ENCODE results near the gene ABTB2. TPM values are rescaled to one million over a fixed set of nuclear protein-coding genes. Genes with fewer than 3 reads are reported as not detected.

ABTB2 gene
- polyA plus RNA-seq, 1 donor (not counting 4 experiments of a cell fraction or from before 2014, with no cell fraction given), result 1.0 TPM

GRCh38 chr11:34155057-34155756, 202.6 kb downstream of the ABTB2 start:
- H3K4me3 ChIP-seq (ENCODE audit: control insufficient read depth in 2 of 3, extremely low read depth in 1 of 3, insufficient read depth in 2 of 3, low read depth in 1 of 3, low read length in 3 of 3), result no peak overlapping the region
- no peaks in the 10 kb centered on the region for H3K4me1 ChIP-seq (ENCODE audit: control insufficient read depth, extremely low read depth, insufficient read depth, low read length)
- H3K36me3 ChIP-seq (ENCODE audit: control insufficient read depth in 2 of 2, extremely low read depth in 1 of 2, insufficient read depth in 2 of 2, low read length in 2 of 2), result peaks cover 13 to 19% of the 10 kb centered on the region in 2 experiments
- H3K79me2 ChIP-seq (ENCODE audit: control insufficient read depth, insufficient read depth, low read length), result no peaks in the 10 kb centered on the region
- no peaks in the 10 kb centered on the region for H3K27me3 ChIP-seq (ENCODE audit: control insufficient read depth, extremely low read depth, insufficient read depth, low read length)
- dilution Hi-C loops (cut with MboI; ENCODE audit: extremely low pct_ligation_motif_present, low sequenced_read_pairs), result no loop called here
- no peak for DNase-seq (ENCODE audit: low read depth, low spot score)
- H3K9ac ChIP-seq (ENCODE audit: control insufficient read depth, extremely low read depth, insufficient read depth, low read length), result no peak overlapping the region
- no peak overlapping the region for H3K27ac ChIP-seq (ENCODE audit: control insufficient read depth, insufficient read depth, low read length)
- no peak for TF ChIP-seq EZH2 (IDR thresholded peaks at IDR 0.05; ENCODE audit: low read length)
- no peak for TF ChIP-seq CTCF (optimal IDR thresholded peaks at IDR 0.05 in 1 of 3, IDR thresholded peaks at IDR 0.05 in 1 of 3, conservative IDR thresholded peaks at IDR 0.05 in 1 of 3; ENCODE audit: extremely low read depth in 1 of 3, insufficient read depth in 2 of 3, low read length in 3 of 3)
- no peak for FAIRE-seq
- no peaks in the 10 kb centered on the region for H4K20me1 ChIP-seq (ENCODE audit: control insufficient read depth, extremely low read depth, insufficient read depth, low read length)
- no peaks in the 10 kb centered on the region for H3K9me1 ChIP-seq (ENCODE audit: control insufficient read depth, extremely low read depth, insufficient read depth, low read length)
- H2AFZ ChIP-seq (ENCODE audit: control insufficient read depth, low read length), result no peak overlapping the region
- H3K4me2 ChIP-seq (ENCODE audit: control insufficient read depth, extremely low read depth, insufficient read depth, low read depth, low read length), result no peak overlapping the region
- H3K9me3 ChIP-seq (ENCODE audit: control insufficient read depth, low read depth, low read length), result no peaks in the 10 kb centered on the region

DNA sequence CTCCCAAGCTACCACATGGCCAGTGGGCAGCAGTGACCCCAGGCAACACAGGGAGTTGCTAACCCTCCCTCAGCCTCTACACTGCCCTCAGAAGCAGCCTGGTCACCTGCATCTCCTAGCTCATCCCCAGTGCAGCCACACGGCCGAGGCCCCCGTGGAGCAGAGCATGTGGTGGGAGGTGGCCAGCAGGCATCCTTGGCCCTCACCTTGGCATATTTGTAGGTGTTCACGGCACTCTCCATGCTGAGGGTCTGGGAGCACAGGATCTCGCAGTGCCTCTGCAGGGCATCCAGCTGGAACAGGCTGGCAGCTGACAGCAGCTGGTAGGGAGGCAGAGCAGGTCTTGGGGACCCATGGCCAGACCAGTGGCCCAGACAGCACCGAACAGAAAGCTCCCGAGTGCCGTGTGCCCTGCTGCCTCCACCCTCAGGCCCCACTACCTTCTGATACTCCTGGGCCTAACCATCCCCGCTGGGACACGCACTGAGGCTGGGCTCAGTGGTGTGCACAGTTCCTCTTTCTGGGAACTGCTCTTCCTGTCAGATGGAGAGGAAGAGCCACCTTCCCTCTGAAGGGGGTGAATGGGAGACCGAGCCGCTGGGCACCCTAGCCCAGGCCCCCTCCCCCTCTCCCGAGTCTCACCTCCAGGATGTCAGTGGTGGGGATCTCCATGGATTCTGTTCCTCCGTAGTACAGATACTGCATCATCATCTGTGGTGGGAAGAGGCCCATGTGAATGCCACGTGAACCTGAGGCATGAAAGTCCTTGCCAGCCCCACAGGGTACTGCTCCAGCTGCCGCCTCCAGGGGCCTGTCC, 203.5 kb downstream of the ABTB2 start:
- H3K27ac ChIP-seq (ENCODE audit: control insufficient read depth, insufficient read depth, low read length), result no peak overlapping the region
- FAIRE-seq, result no peak
- dilution Hi-C loops (cut with MboI; ENCODE audit: extremely low pct_ligation_motif_present, low sequenced_read_pairs), result no loop called here

More for the DNA sequence above, 203.5 kb downstream of the ABTB2 start:
- DNase-seq (ENCODE audit: low read depth, low spot score), result no peak
- Histone ChIP-seq H3K9ac (ENCODE audit: control insufficient read depth, extremely low read depth, insufficient read depth, low read length) (no peak overlapping the region), H3K9me1 (ENCODE audit: control insufficient read depth, extremely low read depth, insufficient read depth, low read length) (no peaks in the 10 kb centered on the region), H3K9me3 (ENCODE audit: control insufficient read depth, low read depth, low read length) (no peaks in the 10 kb centered on the region), H3K4me1 (ENCODE audit: control insufficient read depth, extremely low read depth, insufficient read depth, low read length) (no peaks in the 10 kb centered on the region), H3K27me3 (ENCODE audit: control insufficient read depth, extremely low read depth, insufficient read depth, low read length) (no peaks in the 10 kb centered on the region), H3K4me3 (ENCODE audit: control insufficient read depth in 2 of 3, extremely low read depth in 1 of 3, insufficient read depth in 2 of 3, low read depth in 1 of 3, low read length in 3 of 3) (no peak overlapping the region), H3K79me2 (ENCODE audit: control insufficient read depth, insufficient read depth, low read length) (no peaks in the 10 kb centered on the region), H3K36me3 (ENCODE audit: control insufficient read depth in 2 of 2, extremely low read depth in 1 of 2, insufficient read depth in 2 of 2, low read length in 2 of 2) (peaks cover 20 to 24% of the 10 kb centered on the region in 2 experiments), H2AFZ (ENCODE audit: control insufficient read depth, low read length) (no peak overlapping the region), H3K4me2 (ENCODE audit: control insufficient read depth, extremely low read depth, insufficient read depth, low read depth, low read length) (no peak overlapping the region), H4K20me1 (ENCODE audit: control insufficient read depth, extremely low read depth, insufficient read depth, low read length) (no peaks in the 10 kb centered on the region)
- TF ChIP-seq CTCF (optimal IDR thresholded peaks at IDR 0.05 in 1 of 3, IDR thresholded peaks at IDR 0.05 in 1 of 3, conservative IDR thresholded peaks at IDR 0.05 in 1 of 3; ENCODE audit: extremely low read depth in 1 of 3, insufficient read depth in 2 of 3, low read length in 3 of 3) (no peak), EZH2 (IDR thresholded peaks at IDR 0.05; ENCODE audit: low read length) (no peak)

All from keratinocyte (primary cell).